CD14-positive monocyte (primary cell): Measurements from ENCODE around the gene AFG3L2. TPM values are rescaled to one million over a fixed set of nuclear protein-coding genes. Genes with fewer than 3 reads are reported as not detected.

Experiments
- DNase-seq, 3 donors: peaks; one replicate each; pipeline ENCODE4 v3.0.0-alpha.2; 2011 to 2022
- H2AFZ ChIP-seq: 2 replicates; pipeline ENCODE4 v1.6.0; 2012; ENCODE audit warnings: mild to moderate bottlenecking, low read depth, low read length, inconsistent platforms; ENCODE audit not compliant: insufficient read depth, poor library complexity, severe bottlenecking
- H3K27ac ChIP-seq, 2 donors: 1 replicate in 1 of 2; 2 replicates in 1 of 2; pipeline ENCODE4 v1.5.1; 2012 to 2013; ENCODE audit warnings: low read length in 2 of 2, control low read depth in 1 of 2, inconsistent platforms in 1 of 2, low read depth in 1 of 2, mild to moderate bottlenecking in 1 of 2
- H3K27me3 ChIP-seq, 2 donors: one replicate each; pipeline versions ENCODE4 v1.6.0 to v1.6.1; 2011 to 2013; ENCODE audit warnings: low read length in 2 of 2; ENCODE audit not compliant: control insufficient read depth in 2 of 2, insufficient read depth in 2 of 2
- H3K36me3 ChIP-seq, 2 donors: replicated peaks in 1 of 2; 1 replicate in 1 of 2; 2 replicates in 1 of 2; pipeline versions ENCODE4 v1.5.1 to v1.6.1; 2012 to 2013; ENCODE audit warnings: low read length in 2 of 2, control low read depth in 1 of 2, inconsistent platforms in 1 of 2, mild to moderate bottlenecking in 1 of 2; ENCODE audit not compliant: insufficient read depth in 2 of 2, control insufficient read depth in 1 of 2
- H3K4me1 ChIP-seq, 2 donors: 1 replicate in 1 of 2; 2 replicates in 1 of 2; pipeline versions ENCODE4 v1.5.1 to v1.6.1; 2012 to 2013; ENCODE audit warnings: low read length in 2 of 2, control low read depth in 1 of 2, inconsistent platforms in 1 of 2, mild to moderate bottlenecking in 1 of 2, moderate library complexity in 1 of 2; ENCODE audit not compliant: insufficient read depth in 2 of 2, control insufficient read depth in 1 of 2
- H3K4me2 ChIP-seq: replicated peaks from 2 replicates; pipeline ENCODE3; 2012; ENCODE audit warnings: low read length, moderate library complexity, mild to moderate bottlenecking; ENCODE audit not compliant: poor library complexity, severe bottlenecking; ENCODE audit errors: extremely low read depth
- H3K4me3 ChIP-seq, 3 experiments: fragments of 200-600 bp in 1 of 3; sonication (generic) in 1 of 3; replicated peaks in 1 of 3; 1 replicate in 2 of 3; 2 replicates in 1 of 3; pipeline ENCODE4 v1.5.1; 2011 to 2013; ENCODE audit warnings: low read length in 3 of 3, mild to moderate bottlenecking in 3 of 3, control low read depth in 2 of 3, low read depth in 2 of 3, inconsistent platforms in 1 of 3, moderate library complexity in 1 of 3
- H3K79me2 ChIP-seq: 2 replicates; pipeline ENCODE4 v1.6.0; 2012; ENCODE audit warnings: mild to moderate bottlenecking, control low read depth, inconsistent platforms, low read length, moderate library complexity; ENCODE audit not compliant: insufficient read depth
- H3K9ac ChIP-seq: 2 replicates; pipeline ENCODE4 v1.6.0; 2017; ENCODE audit warnings: low read length, mild to moderate bottlenecking; ENCODE audit not compliant: insufficient read depth, poor library complexity, severe bottlenecking
- H3K9me3 ChIP-seq, 2 donors: replicated peaks in 1 of 2; 1 replicate in 1 of 2; 2 replicates in 1 of 2; pipeline versions ENCODE4 v1.5.1 to v1.6.1; 2012 to 2013; ENCODE audit warnings: low read length in 2 of 2, control low read depth in 1 of 2; ENCODE audit not compliant: control insufficient read depth in 1 of 2, insufficient read depth in 1 of 2
- H4K20me1 ChIP-seq: 2 replicates; pipeline ENCODE4 v1.6.0; 2012; ENCODE audit warnings: mild to moderate bottlenecking, low read length, control low read depth, moderate library complexity; ENCODE audit not compliant: insufficient read depth
- H3K27ac Mint-ChIP-seq, 7 donors: one replicate each; pipeline ENCODE4 v1.8.0; 2020; ENCODE audit warnings: mild to moderate bottlenecking in 7 of 7, mixed read lengths in 7 of 7, moderate library complexity in 6 of 7, inconsistent platforms in 2 of 7
- H3K27me3 Mint-ChIP-seq, 3 donors: one replicate each; pipeline ENCODE4 v1.8.0; 2021 to 2022; ENCODE audit warnings: low read depth in 3 of 3, mild to moderate bottlenecking in 3 of 3, mixed read lengths in 3 of 3, moderate library complexity in 3 of 3, inconsistent platforms in 1 of 3
- H3K36me3 Mint-ChIP-seq, 2 donors: one replicate each; pipeline ENCODE4 v1.8.0; 2020; ENCODE audit warnings: mixed read lengths in 2 of 2, inconsistent platforms in 1 of 2, mild to moderate bottlenecking in 1 of 2
- H3K4me1 Mint-ChIP-seq: one replicate; pipeline ENCODE4 v1.8.0; 2020; ENCODE audit warnings: mild to moderate bottlenecking, mixed read lengths
- H3K4me3 Mint-ChIP-seq, 2 donors: one replicate each; pipeline ENCODE4 v1.8.0; 2020; ENCODE audit warnings: mild to moderate bottlenecking in 2 of 2, mixed read lengths in 2 of 2, moderate library complexity in 1 of 2
- H3K9me3 Mint-ChIP-seq, 7 donors: one replicate each; pipeline ENCODE4 v1.8.0; 2020 to 2022; ENCODE audit warnings: mixed read lengths in 7 of 7, mild to moderate bottlenecking in 6 of 7, moderate library complexity in 6 of 7, inconsistent platforms in 2 of 7
- WGBS: methylation state at CpG from one replicate; pipeline ENCODE4 v1.1.5; 2013; ENCODE audit warnings: missing lambda C conversion rate; ENCODE audit not compliant: insufficient coverage; 5-methylcytosine and 5-hydroxymethylcytosine counted together
- intact Hi-C, 2 donors: fragments of 100-400 bp; cut with micrococcal nuclease; formaldehyde crosslinking; loops; one replicate each; pipeline versions ENCODE4 v1.15.0 to v1.15.1; 2023
- polyA plus RNA-seq, 3 donors: library from polyadenylated mRNA; depleted of rRNA in 1 of 3; unstranded in 2 of 3; stranded (reverse) in 1 of 3; fragments of 300-500 nt in 2 of 3; fragments of >200 nt in 1 of 3; fragmentation: Illumina TruSeq in 2 of 3; gene quantifications; 1 replicate in 2 of 3; 2 replicates in 1 of 3; pipeline ENCODE4 v1.2.3, GENCODE V29; 2012 to 2021
- TF ChIP-seq, protein P1 (sequence below): fragments of 200-600 bp; IDR thresholded peaks from one replicate; pipeline ENCODE4 v1.8.0; 2022; ENCODE audit warnings: antibody characterized with exemption, mild to moderate bottlenecking

Gene AFG3L2
- polyA plus RNA-seq, 3 donors, result 13.9 to 15.5 (median 13.9) TPM

DNA sequence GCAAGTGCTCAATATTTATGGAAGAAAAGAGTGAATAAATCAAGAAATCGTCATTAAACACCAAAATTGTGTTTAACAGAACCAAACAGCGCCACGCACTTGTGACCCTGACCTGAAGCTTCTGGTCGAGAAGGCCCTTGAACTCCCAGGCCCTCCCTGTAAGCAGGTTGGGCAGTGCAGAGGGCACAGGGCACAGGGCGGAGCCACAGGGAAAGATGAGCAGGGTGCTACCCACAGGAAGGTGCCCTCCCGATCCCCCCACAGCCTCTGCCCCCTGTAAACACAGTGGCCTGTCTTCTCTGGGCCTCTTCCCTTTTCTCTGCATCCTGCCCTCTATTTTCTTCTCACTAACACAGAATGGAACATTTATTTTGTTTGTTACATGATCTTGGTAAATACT, 85.9 kb downstream of the AFG3L2 start:
- Histone ChIP-seq H2AFZ (no peak overlapping the region), H3K9ac (no peak overlapping the region), H4K20me1 (no peaks in the 10 kb centered on the region), H3K27me3 (peaks cover 19 to 30% of the 10 kb centered on the region in 2 donors), H3K4me2 (no peak overlapping the region), H3K79me2 (no peaks in the 10 kb centered on the region), H3K4me1 (peaks cover 7 to 12% of the 10 kb centered on the region in 2 donors), H3K27ac (no peak overlapping the region), H3K4me3 (no peak overlapping the region), H3K9me3 (no peaks in the 10 kb centered on the region), H3K36me3 (no peaks in the 10 kb centered on the region)
- peaks cover 35 to 45% (median 43%) of the 10 kb centered on the region in 3 donors for H3K27me3 Mint-ChIP-seq
- intact Hi-C loops, result no loop called here
- H3K36me3 Mint-ChIP-seq, result peaks cover 0 to 4% of the 10 kb centered on the region in 2 donors
- H3K4me3 Mint-ChIP-seq, result no peak overlapping the region
- H3K27ac Mint-ChIP-seq, result no peak overlapping the region
- DNase-seq, result no peak
- 100% methylated on average over 1 of the region's 6 CpGs for WGBS
- H3K4me1 Mint-ChIP-seq, result peaks cover 13% of the 10 kb centered on the region
- TF ChIP-seq, protein P1, sequence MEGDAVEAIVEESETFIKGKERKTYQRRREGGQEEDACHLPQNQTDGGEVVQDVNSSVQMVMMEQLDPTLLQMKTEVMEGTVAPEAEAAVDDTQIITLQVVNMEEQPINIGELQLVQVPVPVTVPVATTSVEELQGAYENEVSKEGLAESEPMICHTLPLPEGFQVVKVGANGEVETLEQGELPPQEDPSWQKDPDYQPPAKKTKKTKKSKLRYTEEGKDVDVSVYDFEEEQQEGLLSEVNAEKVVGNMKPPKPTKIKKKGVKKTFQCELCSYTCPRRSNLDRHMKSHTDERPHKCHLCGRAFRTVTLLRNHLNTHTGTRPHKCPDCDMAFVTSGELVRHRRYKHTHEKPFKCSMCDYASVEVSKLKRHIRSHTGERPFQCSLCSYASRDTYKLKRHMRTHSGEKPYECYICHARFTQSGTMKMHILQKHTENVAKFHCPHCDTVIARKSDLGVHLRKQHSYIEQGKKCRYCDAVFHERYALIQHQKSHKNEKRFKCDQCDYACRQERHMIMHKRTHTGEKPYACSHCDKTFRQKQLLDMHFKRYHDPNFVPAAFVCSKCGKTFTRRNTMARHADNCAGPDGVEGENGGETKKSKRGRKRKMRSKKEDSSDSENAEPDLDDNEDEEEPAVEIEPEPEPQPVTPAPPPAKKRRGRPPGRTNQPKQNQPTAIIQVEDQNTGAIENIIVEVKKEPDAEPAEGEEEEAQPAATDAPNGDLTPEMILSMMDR, result no peak
- H3K9me3 Mint-ChIP-seq, result peaks cover 0 to 11% (median 1%) of the 10 kb centered on the region in 7 donors

DNA sequence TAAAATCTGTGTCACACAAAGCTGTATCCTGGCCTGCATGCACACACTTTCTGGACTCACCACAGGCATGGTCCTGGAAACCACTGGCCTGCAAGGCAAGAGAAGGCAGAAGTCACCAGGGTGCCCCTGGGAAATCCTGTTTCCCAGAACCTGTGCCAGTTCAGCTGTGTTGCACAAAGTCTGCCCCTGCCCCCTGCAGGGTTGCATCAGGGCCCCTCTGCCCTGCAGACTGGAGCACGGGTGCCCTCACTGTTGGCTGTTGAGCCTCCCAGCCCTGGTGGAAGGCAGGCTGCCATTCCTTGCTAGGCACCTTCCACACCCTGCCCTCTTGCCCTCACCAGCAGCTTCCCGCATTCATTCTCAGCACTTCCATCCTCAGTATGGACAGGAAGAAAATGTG, 86.9 kb downstream of the AFG3L2 start:
- Histone ChIP-seq H4K20me1 (no peaks in the 10 kb centered on the region), H3K79me2 (no peaks in the 10 kb centered on the region), H3K36me3 (no peaks in the 10 kb centered on the region), H3K4me1 (peaks cover 7 to 12% of the 10 kb centered on the region in 2 donors), H2AFZ (no peak overlapping the region), H3K4me2 (no peak overlapping the region), H3K27me3 (peaks cover 21 to 38% of the 10 kb centered on the region in 2 donors), H3K4me3 (no peak overlapping the region), H3K27ac (no peak overlapping the region), H3K9ac (no peak overlapping the region), H3K9me3 (no peaks in the 10 kb centered on the region)
- Mint-ChIP-seq H3K4me3 (no peak overlapping the region), H3K27me3 (peaks cover 35 to 53% (median 46%) of the 10 kb centered on the region in 3 donors), H3K4me1 (peaks cover 13% of the 10 kb centered on the region), H3K9me3 (peaks cover 0 to 11% (median 3%) of the 10 kb centered on the region in 7 donors), H3K36me3 (peaks cover 0 to 4% of the 10 kb centered on the region in 2 donors), H3K27ac (no peak overlapping the region)
- intact Hi-C loops, result no loop called here
- TF ChIP-seq, protein P1, result no peak
- DNase-seq, result no peak
- WGBS, result 17% methylated on average over 1 of the region's 2 CpGs
